ENCODE measurements around the gene BACE2.
A peak's percentile ranks its signal among the peaks of the same experiment; 100 is the strongest.
"Not testable (repeated sequence)": the region's sequence is repeated elsewhere in the genome, so short reads cannot be mapped to it uniquely, and the experiment has no call there.

Gene BACE2

DNA sequence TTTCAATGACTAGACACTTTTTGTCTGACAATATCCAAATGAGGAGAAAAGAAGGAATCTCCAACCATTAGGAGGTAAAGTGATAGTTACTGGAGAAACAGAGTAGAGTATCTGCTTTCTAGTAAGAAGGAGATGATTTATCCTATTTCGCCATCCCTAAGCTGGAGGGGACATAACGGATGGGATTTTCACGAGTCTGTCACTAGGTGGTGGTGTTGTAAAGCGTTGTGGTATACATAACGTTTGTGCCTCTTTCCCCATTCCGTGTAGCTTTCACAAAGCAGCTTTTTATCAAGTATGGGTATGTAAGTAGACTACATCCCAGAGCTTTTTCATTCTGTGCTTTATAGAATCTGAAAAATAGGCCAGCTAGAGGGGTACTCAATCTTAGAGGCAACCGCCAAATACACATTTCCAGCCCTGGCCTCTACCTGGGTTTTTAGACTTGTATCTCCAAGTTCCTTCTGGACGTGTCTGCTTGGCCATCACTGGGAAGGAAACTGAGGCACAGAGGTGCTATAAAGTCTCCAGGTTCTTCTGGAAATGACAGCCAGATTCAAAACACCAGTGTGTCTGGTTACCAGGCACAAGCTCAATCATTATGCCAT is 115.4 kb downstream of the BACE2 start:
- peak; percentile 77 for DNase-seq

GRCh38 chr21:41289431-41289830 is 121.5 kb downstream of the BACE2 start:
- DNase-seq: no peak

DNA sequence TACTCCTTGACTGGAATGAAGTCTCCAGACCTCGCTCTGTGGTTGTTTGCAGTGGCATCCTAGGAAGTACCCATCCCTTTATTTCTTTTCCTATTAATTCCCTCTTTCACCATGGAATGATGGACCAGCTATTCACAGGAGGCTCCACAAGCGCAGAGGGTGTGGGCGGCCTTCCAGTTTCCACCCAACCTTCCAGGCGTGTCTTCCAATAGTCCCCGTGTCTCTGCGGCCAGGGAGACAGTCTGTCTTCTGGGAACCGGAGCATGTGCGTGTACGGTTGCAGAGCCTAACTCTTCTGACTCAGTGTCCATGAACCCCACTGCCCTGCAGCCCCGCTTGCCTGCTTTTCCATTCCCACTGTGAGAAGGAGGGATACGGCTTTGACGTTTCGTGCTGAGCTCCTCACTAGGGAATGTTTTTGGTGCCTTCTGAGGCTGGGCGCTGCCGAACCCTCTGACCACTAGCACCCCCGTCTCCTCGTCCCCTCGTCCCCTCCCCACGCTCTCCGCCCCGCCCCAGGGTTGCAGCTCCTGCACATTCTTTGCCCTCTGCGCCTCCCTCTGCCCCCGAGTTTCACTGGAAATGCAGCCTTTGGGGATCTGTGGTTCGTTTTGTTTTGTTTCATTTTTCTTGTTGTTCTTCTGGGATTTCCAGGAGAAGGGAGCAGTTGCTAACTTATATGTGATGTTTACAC is 122.3 kb downstream of the BACE2 start:
- DNase-seq: no peak

DNA sequence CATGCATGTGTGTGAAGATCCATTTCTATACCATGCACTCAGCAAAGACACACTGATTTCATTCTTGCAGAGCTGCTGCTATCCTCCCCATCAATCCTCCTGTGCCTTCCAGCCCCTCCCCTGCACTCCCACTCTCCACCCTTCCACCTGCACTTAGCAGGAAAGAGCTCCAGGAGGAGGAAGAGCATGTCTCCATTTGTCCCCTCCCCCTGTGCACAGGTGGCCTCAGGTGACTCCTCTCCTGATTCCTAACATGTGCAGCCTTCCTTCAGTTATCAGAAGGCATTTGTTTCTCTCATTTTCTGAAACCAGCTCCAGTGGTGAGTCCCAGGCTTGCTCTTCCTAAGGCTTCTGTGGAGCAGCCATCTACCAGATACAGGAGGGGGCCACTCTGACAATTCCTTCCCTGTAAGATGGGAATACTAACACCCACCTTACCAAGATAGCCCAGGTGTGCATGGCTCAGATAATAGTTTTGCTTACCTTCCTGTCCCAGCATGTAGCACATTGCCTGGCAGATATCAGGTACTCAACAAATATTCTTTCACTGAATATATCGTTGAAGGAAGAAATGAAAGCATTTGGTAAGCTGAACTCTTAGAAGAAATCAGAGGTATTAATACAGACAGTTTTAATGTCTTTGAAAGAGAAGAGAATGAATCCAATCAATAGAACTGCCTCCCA is 126.7 kb downstream of the BACE2 start:
- no peak for DNase-seq

DNA sequence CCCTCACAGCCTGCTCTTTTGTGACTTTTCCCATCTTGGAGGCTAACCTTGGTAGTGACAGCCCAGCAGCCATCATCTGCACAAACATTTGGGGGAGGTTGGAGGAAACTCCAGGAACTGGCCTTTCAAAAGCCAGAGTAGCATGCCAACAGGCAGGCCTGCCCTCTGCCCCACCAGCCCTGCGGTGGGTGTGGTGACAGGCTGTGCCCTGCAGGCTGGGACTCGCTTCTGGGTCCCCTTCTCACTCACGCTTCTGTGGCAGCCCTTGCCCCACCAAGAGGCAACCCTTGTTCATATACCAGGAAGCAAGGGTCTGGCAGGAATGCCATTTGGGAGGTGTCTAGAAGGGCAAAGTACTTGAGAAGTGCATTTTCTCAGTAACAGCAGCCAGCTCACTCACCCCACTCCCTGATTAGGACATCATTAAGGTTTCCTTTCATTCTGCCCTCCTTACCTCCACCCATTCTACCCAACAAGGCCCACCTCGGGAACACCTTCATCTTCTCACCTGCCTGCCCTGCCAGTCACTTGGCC is 127.8 kb downstream of the BACE2 start:
- DNase-seq: no peak

DNA sequence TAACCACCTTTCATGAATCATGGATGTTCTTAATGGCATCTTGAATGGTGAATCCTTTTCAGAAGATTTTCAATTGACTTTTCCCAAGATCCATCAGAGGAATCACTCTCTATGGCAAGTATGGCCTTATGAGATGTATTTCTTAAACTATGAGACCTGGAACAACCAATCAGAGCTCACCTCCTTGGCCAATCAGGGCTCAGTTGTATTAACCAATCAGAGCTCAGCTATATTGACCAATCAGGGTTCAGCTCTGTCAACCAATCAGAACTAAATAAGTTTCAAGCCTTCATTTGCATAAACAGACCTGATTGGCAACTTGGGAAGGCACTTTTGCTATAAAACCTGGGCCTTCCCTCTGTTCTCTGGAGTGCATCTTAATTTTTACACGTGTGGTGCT is 135.0 kb downstream of the BACE2 start:
- DNase-seq: no peak

DNA sequence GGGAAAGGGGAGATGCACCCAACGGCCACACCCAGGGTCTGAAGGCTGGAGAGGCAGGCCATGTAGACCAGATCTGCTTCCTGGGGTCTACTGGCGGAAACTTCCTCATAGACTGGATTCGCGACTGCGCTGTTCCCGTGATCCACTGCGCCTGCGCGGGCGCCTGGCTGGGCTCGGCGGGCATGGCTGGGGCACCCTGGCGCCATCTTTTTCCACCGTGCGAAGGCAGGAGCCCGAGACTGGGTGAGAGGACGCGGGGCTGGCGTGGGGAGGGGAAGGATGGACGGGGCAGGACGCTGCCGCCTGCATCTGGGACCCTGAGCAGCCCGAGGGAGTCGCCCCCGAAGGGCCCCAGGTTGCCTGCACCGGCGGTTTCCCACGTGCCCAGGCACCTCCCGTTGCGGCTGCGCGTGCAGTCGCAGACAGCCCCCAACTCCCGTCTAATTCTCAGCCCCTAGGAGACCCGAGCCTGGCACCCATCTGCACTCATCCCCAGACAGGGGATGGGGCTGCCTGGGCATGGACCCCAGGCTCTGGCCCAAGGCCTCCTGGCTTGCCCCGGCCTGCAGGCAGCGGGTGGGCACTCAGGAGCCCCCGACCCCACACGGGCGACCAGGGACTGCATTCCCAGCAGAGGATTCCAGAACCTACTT is 136.2 kb downstream of the BACE2 start:
- no peak for DNase-seq

GRCh38 chr21:41307219-41307618 is 139.3 kb downstream of the BACE2 start:
- no peak for DNase-seq

DNA sequence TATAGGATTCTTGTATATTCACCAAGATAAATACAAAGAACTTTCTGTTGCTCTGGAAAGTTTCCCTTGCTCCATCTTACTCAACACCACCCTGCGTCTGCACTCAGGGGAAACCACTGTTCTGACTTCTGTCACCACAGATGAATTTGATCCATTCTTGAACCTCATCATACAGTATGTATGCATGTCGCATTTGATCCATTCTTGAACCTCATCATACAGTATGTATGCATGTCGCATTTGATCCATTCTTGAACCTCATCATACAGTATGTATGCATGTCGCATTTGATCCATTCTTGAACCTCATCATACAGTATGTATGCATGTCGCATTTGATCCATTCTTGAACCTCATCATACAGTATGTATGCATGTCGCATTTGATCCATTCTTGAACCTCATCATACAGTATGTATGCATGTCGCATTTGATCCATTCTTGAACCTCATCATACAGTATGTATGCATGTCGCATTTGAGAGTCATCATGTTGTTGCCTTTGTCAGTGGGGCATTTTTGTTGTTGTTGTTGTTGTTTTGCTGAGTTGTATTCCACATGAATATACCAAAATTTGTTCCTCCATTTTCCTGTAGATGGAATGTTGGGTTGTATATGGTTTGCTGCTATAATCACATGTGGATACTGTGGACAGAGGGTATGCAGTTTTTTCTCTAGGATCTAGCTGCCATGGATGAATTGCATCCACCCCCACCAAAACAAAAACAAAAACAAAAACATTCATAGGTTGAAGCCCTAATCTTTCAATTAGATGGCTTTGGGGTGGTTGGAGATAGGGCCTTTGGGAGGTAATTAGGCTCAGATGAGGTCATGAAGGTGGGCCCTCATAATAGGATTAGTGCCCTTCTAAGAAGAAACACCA is 145.6 kb downstream of the BACE2 start:
- not testable (repeated sequence) for DNase-seq

DNA sequence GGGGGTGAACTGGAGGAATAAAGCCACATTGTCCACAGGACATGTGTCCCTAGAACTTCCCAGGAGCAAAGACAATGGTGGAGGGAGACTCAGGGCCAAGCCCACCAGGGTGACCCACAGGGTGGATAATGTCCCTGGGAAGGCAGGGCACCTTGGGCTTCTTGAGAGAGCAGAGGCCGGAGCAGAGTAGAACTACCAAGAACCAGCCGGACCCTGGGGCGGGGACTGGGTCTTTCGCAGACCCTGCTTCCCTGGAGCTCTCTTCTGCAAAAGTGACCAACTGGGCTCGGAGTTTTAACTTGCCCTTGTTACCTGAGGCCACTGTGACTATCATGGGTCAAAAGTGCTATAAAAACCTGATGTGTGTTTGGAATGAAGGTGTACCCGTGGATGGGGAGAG is 147.8 kb downstream of the BACE2 start:
- no peak for DNase-seq

DNA sequence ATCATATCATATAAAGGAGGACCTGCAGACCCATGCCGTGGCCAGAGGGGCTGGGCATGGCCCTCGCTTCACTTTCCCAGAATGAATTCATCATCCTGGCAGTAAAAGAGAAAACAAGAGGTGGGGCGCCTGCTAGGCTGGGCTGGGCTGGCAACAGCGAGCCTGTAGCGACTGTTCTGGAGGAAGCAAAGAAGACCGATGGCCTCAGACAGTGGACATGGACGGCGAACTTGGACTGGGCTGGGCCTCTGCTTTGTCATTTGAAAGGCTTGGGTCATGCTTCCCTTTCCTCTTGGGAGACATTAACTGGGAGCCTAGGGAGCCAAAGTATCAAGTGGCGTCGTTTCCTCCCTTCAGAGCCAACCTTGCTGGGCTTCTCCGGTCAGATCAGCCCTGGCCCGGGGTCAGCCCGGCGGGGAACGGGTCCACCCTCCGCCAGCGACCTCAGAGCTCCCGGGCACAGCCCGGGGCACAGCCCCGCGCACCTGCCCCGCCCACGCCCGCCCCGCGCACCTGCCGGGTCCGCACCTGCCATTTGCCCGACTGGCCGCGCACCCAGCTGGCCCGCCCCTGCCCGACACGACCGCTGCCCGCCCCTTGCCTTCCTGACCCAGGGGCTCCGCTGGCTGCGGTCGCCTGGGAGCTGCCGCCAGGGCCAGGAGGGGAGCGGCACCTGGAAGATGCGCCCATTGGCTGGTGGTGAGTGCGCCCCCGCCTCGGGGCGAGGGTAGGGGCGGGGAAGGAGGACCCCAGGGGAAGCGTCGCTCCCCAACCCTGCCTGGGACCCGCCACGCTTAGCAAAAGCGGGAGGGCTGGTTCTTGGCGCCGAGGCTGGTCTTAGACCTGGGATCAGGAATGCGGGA is 148.5 kb downstream of the BACE2 start, which contains the start of gene FAM3B:
TSS of gene FAM3B (plus strand) at position 602 of the 863 bp plus-strand sequence. CDS start at position 681, 79 bp downstream.
- DNase-seq: no peak

DNA sequence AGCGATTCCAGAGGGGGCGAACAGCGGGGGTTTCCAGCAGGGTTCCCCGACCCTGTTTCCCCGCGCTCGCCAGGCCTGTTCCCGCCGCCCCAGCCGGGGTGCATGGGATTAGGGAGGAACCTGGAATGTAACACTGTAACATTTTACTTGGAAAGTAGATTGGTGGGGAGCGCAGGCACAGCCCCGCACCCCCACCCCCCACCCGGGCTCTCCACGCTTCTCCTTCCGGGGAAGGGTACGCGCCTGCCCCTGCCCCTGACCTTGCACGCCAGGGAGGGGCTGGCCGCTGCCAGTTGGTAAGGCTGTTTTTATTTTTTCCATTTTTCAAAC is 149.1 kb downstream of the BACE2 start:
- no peak for DNase-seq

GRCh38 chr21:41317458-41317857 is 149.5 kb downstream of the BACE2 start:
- no peak for DNase-seq

- no peak for DNase-seq
Measured at GRCh38 chr21:41318218-41318617, 150.3 kb downstream of the BACE2 start.

- DNase-seq: no peak
Measured at GRCh38 chr21:41319273-41319672, 151.3 kb downstream of the BACE2 start.

DNA sequence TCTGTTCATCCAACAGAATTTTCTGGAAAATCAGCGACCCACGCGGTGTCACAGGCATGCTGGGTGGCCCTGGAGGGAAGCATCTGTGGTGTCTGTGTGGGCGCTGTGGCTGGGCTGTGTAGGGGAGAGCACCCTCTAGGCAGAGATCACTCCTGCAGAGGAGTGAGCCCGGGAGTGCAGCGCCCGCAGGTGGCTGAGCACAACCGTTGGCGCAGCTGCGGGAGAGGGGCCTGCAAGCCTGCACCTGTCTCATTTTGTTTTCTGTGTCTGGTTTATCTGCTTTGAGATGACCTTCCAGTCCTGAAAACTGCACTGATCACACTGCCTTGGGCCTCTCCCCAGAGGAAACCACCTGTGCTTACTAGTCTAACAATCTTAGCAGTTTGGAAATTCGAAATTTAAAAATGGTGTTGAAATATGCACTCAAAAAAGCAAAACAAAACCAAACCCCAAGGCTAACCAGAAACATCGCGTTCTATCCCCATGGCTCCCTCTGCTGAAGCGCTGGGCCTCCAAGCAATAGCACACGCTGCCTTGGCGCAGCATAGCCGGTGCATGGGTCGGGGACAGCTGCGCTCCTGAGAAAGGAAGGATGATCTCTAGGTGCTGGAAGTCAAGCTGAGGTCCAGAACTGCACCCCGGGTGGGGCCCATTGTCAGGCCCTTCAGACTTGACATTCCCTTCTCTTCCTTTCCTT is 153.4 kb downstream of the BACE2 start:
- no peak for DNase-seq

- DNase-seq: no peak
Measured at GRCh38 chr21:41321908-41322495, 154.0 kb downstream of the BACE2 start.

DNA sequence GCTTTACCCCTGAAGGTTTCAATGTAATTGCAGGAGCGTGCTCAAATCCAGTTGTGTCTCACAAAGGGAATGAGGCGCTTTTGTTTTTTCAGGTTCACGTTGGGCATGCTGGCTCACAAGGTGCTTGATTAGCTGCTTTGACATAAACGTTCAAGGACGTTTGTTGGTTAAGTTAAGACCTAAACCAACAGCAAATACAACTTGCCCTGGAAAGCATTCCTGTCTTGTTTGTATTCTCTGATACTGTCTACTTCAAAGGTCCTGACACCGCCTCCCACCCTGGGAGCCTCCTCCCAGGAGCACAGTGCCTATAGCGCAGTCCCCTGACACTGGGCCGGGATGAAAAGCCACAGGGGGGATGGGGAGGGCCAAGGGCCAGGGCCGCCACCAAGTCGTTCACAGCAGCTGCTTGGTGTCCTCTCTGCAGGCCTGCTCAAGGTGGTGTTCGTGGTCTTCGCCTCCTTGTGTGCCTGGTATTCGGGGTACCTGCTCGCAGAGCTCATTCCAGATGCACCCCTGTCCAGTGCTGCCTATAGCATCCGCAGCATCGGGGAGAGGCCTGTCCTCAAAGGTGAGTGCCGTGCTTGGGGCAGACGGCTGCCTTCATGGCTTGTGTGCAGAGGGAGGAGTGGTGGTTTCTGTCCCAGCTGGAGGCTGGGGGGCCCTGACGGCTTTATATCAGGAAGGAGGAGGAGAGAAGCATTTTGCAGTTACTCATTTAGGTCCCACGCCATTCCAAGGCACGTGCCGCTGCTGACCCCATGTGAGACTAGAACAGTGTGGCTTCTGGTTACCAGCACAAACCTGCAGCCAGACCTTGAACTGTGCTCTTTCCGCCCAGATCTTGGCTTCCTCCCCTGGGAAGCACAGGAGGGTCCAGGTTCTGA is 154.8 kb downstream of the BACE2 start:
- no peak for DNase-seq

All from amniotic stem cell (primary cell).